ENCODE measurements around the gene IQCN.

IQCN gene

DNA sequence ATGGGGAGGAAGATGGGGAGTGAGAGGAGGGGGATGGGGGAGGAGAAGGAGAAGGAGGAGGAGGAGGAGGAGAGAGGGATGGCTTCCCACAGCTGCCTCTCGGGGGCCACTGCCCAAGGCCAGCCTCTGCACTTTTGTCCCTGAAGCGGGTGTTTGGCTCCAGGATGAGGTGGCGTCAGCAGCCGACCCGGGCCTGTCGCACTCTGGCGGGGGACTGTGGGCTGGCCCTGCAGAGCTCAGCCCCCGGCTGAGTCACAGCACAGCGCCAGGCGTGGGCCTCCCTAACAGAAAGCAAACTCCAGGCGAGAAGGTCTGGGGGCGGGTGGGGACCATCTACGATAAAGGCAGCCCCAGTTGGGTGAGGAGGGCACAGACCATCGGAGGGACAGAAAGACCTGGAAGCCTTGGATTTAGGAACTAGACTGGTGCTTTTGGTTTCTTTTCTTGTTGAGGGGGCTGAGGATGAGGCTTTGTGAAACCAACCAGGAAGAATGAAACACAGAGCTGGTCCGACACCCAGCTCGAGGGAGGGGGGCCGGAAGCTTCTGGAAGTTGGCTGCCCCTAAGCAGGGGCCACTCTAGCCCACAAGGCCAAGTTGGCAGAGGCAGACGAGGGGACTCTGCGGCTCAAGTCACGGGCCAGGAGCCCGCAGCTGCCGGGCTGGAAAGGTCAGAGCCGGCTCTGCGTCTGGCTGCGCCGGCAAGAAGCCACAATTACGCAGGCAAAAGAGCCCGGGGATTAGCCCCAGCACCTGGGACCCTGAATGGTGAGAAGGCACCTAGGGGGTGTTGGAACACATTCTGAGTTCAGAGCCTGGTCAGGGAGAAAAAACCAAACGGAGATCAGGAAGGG lies 30.4 kb upstream of the IQCN start:
- DNase-seq (ENCODE audit: low spot score), result peak; percentile 90

DNA sequence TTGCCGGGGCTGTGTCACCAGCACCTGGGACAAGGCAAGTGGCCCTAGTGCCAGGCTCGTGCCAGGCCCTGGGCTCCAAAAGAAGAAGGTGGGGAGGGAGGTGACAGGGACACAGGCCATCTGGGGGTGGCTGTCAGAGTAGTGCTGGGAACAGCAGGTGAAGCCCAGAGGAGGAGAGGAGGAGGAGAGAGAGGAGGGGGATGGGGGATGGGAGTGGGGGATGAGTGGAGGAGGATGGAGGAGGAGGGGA lies 29.9 kb upstream of the IQCN start:
- no peak for DNase-seq (ENCODE audit: low spot score)

GRCh38 chr19:18301718-18302111 lies 27.5 kb upstream of the IQCN start:
- no peak for DNase-seq (ENCODE audit: low spot score)

DNA sequence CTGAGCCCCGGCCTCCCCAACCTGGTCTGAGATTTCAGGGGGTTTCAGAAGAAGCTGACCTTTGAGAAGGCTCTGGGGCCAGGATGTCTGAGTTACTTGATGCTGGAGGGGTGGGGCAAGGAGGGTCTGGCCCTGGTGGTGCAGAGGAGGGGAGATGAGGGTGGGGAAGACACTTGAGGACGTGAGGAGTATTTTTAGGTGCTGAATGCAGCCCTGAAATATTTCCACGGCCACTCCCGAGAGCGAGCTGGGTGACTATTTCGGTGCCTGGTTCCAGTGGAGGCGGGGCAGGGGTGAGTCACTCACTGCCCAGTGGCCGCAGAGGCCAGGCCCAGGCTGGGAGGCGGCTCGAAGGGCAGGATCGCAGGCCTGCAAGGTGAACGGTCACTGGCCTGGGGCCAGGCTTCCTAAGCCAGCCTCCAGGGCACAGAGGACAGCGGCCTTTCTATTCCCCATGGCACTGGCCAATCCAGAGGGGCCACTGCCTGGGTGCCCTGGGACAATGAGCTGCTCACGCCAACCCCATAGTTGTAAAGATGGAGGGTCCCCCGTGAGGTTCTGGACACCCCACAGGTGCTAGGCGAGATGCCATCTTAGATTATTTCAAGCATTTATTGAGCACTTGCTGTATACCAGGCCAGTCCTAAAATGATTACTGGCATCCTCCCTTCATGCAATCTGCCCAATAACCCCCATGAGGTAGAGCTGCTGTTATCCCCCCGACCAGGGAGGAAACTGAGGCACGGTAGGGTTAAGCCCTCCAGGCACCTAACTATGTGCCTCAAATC lies 26.9 kb upstream of the IQCN start:
- peak; percentile 86 for DNase-seq (ENCODE audit: low spot score)

- no peak for DNase-seq (ENCODE audit: low spot score)
These were observed 25.4 kb upstream of the IQCN start for GRCh38 chr19:18299654-18300053.

DNA sequence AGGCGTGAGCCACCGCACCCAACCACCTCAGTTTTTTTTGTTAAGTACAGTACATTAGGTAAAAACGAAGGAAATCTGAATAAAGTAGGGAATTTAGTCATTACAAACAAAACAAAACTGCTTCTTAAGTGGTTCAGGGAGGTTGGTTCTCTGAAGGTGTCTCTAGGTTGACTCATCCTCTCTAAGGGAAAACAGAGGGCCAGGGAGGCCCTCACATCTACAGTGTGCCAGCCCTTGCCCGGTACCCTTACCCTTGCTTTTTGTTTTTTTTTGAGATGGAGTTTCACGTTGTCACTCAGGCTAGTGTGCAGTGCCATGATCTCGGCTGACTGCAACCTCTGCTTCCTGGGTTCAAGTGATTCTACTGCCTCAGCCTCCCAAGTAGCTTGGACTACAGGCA lies 24.3 kb upstream of the IQCN start:
- DNase-seq (ENCODE audit: low spot score), result no peak

DNA sequence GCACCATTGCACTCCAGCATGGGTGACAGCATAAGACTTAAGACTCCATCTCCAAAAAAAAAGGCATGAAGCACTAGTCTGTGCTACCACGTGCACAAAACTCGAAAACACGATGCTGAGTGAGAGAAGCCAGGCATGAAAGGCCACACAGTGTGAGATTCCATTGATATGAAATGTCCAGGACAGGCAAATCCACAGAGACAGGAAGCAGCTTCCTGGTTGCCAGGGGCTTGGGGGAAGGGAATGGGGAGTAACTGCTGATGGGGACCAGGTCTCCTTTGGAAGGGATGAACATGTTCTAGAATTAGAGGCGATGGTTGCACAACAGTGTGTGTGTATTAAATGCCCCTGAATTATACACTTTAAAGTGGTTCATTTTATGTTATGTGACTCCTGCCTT lies 23.1 kb upstream of the IQCN start:
- DNase-seq (ENCODE audit: low spot score), result no peak

DNA sequence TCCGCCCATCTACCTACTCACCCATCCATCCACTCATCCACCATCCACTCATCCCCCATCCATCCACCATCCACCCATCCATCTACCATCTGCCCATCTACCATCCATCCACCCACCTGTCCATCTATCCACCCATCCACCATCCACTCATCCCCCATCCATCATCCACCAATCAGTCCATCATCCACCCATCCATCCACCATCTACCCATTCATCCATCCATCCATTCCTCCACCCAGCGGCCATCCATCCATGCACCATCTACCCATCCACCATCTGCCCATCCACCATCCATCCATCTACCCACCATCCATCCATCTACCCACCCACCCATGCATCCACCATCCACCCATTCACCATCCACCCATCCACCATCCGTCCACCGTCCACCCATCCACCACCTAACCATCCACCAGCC lies 20.8 kb upstream of the IQCN start:
- DNase-seq (ENCODE audit: low spot score), result no peak

DNA sequence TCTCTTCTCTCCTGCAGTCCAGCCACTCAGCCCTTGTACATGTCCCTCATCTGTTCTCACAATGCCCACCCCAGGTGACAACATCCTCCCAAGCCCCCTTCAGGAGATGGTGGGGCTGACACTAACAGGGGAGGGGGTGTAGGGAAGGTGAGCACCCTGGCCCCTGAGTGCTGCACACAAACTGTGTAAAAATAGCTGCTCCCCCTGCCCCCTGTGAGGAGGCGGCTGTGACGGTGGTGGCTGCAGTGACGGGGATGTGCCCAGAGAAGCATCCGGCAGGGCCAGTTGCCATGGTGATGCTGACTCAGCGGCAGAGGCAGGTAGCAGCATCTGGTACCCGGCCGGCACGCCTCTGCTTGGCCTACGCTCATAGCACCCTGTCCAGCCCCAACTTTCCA lies 20.2 kb upstream of the IQCN start:
- no peak for DNase-seq (ENCODE audit: low spot score)

GRCh38 chr19:18293642-18294466 lies 19.6 kb upstream of the IQCN start:
- no peak for DNase-seq (ENCODE audit: low spot score)

GRCh38 chr19:18292810-18293641 lies 18.8 kb upstream of the IQCN start:
- DNase-seq (ENCODE audit: low spot score), result peak; percentile 80

DNA sequence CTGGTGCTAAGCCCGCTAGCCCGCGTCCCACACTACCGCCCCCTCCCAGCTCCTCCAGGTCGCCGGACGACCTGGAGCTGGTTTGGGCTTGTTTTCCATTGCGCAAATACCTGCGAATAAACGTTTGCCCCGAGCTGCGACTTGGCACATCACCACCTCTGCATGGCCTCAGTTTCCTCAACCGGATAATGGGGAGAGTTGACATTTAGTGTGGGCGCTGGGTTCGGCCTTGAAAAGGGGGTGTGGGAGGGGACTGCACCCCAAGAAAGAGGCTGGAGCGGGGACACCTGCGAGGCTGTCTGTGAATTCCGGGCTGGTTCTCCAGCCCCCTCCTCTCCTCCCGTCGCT lies 18.2 kb upstream of the IQCN start:
- DNase-seq (ENCODE audit: low spot score), result no peak

DNA sequence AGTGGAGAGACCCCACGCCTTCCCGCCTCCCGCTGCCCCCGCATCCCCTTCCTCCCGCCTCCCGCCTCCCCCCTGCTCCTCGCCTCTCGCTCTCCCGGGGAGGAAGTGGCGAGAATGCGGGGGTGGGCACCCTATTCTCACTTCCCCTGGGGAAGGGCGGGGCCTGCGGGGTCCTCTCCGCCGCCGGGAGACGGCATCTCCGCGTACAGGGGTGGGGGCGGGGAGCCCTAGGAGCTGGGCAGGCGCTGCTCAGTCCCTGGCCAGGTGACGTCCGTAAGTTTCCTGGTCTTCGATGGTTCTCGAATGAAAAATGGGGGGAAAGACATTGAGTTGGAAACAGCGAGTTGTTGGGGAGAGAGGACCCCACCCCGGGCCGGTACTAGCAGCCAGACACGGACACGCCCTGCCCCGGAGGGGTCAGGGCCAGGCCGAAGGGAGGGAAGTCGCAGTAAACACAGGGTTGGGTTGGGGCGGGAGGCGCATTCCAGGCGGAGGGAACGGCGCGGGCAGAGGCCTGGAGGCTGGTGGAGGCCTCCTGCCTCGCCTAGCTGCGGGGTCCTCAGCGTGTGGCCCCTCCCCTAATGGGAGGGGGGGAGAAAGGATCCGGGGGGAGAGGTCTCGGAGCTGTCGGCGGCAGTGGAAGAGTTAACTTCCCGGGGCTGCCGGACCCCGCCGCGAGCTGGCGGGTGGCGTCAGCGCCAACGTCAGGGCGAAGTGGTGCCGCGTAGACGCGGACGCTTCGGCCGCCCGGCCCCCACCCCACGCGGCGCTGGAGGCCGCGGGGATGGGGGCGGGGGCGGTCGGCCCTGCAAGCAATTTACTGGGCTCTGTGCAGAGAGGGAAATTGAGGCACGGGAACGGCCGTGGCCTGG lies 17.6 kb upstream of the IQCN start:
- peak; percentile 83 for DNase-seq (ENCODE audit: low spot score)

DNA sequence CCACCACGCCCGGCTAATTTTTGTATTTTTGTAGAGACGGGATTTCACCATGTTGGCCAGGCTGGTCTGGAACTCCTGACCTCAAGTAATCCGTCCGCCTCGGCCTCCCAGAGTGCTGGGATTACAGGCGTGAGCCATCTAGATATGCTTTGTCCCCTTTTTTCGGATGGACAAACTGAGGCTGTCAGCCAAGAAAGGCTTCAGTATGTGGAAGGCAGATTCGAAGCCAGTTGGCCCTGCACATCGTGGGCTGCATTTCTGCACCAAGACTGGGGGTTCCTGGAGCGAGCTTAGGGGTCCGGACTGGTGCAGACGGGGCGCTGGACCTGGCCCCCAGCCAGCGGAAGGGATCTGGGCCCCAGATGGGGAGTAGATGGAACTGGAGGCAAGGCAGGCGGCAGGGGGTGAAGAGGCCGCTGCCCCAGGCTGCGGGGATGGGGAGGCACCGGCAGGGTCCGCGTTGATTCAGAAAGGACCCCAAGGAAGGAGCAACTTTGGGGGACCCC lies 16.8 kb upstream of the IQCN start:
- DNase-seq (ENCODE audit: low spot score), result no peak

DNA sequence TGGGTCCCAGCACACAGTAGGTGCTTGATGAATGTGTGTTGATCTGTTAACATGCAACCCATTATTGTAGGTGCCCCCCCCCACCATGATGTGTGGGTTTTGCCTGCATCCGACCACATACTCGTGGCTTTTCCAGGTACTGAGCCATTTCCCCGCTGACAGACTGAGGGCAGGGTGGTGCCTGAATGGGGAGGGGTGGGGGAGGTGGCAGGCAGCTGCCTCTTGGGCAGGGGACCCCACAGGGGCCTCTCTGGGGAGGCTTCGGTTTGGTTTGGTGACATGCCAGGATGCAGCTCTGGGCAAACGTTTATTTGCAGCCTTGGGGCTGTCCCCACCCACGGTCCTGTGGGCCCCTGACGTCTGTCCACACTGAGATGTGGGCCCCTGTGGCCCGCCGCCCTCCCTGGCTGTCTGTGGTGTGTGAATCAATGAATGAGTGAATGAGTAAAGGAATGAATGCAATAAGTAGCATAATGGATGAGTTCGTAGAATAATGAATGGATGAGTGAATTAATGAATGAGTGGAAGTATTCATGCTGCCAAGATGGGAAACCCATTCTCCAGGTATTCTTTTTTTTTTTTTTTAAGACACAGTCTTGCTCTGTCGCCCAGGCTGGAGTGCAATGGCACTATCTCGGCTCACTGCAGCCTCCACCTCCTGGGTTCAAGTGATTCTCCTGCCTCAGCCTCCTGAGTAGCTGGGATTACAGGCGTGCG lies 16.2 kb upstream of the IQCN start:
- DNase-seq (ENCODE audit: low spot score), result no peak

GRCh38 chr19:18289471-18290301 lies 15.4 kb upstream of the IQCN start:
- no peak for DNase-seq (ENCODE audit: low spot score)

DNA sequence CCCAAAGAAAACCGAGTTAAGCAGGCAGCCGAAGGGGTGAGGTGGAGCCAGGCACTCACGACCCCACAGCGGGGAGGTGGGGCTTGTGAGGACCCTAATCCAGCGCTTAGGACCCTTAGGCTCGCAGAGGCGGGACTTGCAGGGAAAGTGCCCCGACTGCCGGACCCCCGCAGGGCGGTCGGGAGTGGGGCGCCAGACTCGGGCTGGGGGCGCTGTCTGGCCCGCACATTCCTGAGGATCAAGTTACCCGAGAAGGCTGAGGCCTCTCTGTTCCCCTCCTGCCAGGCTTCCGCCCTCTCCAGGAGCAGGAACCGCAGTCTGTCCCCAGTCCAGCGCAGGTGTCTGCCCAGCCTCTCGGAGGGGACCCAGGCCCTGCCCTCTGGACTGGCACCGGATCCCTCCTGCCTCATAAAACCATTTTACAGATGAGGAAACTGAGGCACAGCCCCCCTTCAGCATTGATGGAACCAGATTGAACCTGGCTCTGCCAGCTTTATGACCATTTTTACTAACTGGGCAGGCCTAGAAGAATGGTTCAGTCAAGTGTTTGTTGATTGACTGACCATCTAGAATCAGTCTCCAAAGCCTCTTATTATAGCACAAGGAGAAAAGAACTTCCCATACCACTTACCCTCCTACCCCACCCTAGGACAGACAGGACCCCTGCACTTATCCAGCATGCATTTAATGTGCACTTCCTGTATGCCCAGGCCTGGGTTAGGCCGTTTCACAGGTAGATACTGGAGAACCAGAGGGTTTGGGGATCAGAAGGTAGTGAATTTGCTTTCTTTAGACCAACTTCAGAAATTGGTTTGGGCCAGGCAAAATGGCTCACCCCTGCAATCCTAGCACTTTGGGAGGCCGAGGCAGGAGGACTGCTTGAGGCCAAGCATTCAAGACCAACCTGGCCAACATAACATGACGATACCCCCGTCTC lies 13.9 kb upstream of the IQCN start:
- no peak for DNase-seq (ENCODE audit: low spot score)

GRCh38 chr19:18286973-18287635 lies 12.9 kb upstream of the IQCN start:
- DNase-seq (ENCODE audit: low spot score), result no peak
